Smooth muscle cell (in vitro differentiated cells): ENCODE data around the gene SPIB. TPM values are rescaled to one million over a fixed set of nuclear protein-coding genes. Genes with fewer than 3 reads are reported as not detected.

Source experiments
- DNase-seq: peaks from one replicate; lab custom pipeline; 2025; ENCODE audit not compliant: unreplicated experiment; lab: John Stamatoyannopoulos, UW
- H2AFZ ChIP-seq: fragments of 200-600 bp; sonication (generic); 2 replicates; pipeline ENCODE4 v1.6.0; 2016; ENCODE audit warnings: antibody characterized with exemption, low read depth, mild to moderate bottlenecking
- H3F3A ChIP-seq: fragments of 200-600 bp; sonication (generic); 2 replicates; pipeline ENCODE4 v1.6.0; 2017; ENCODE audit warnings: antibody characterized with exemption, low read depth
- H3K27ac ChIP-seq: fragments of 200-600 bp; sonication (generic); 2 replicates; pipeline ENCODE4 v1.5.1; 2016; ENCODE audit warnings: low read depth, mild to moderate bottlenecking
- H3K27me3 ChIP-seq: fragments of 200-600 bp; sonication (generic); 2 replicates; pipeline ENCODE4 v1.6.1; 2016; ENCODE audit warnings: low read depth, mild to moderate bottlenecking
- H3K36me3 ChIP-seq: fragments of 200-600 bp; sonication (generic); 2 replicates; pipeline ENCODE4 v1.5.1; 2016; ENCODE audit warnings: low read depth
- H3K4me1 ChIP-seq: fragments of 200-600 bp; sonication (generic); 2 replicates; pipeline ENCODE4 v1.5.1; 2016; ENCODE audit warnings: low read depth
- H3K4me2 ChIP-seq: fragments of 200-600 bp; sonication (generic); 2 replicates; pipeline ENCODE4 v1.6.0; 2016; ENCODE audit warnings: mild to moderate bottlenecking
- H3K4me3 ChIP-seq: fragments of 200-600 bp; sonication (generic); 2 replicates; pipeline ENCODE4 v1.5.1; 2016; ENCODE audit warnings: mild to moderate bottlenecking
- H3K79me2 ChIP-seq: fragments of 200-600 bp; sonication (generic); 2 replicates; pipeline ENCODE4 v1.6.0; 2016; ENCODE audit warnings: low read depth, mild to moderate bottlenecking
- H3K9ac ChIP-seq: fragments of 200-600 bp; sonication (generic); 2 replicates; pipeline ENCODE4 v1.6.0; 2016; ENCODE audit warnings: low read depth
- H3K9me3 ChIP-seq: fragments of 200-600 bp; sonication (generic); replicated peaks from 2 replicates; pipeline ENCODE4 v1.5.1; 2016; ENCODE audit warnings: low read depth
- H4K20me1 ChIP-seq: fragments of 200-600 bp; sonication (generic); 2 replicates; pipeline ENCODE4 v1.6.0; 2016; ENCODE audit warnings: low read depth
- CTCF ChIP-seq: fragments of 200-600 bp; sonication (generic); IDR thresholded peaks from 2 replicates; pipeline ENCODE4 v1.5.1; 2017; ENCODE audit warnings: borderline replicate concordance, mild to moderate bottlenecking, antibody characterized with exemption; ENCODE audit not compliant: insufficient read depth, poor library complexity, severe bottlenecking
- WGBS: methylation state at CpG from one replicate; pipeline ENCODE4 v1.1.7; 2016; ENCODE audit warnings: low lambda C conversion rate; 5-methylcytosine and 5-hydroxymethylcytosine counted together
- polyA plus RNA-seq: library from polyadenylated mRNA; unstranded; fragments of >200 nt; fragmentation: Nextera tagmentation; extraction: Ambion mirVana; gene quantifications from 2 replicates; pipeline ENCODE4 v1.2.1, GENCODE V29; 2016
- total RNA-seq: library from RNA; depleted of rRNA; stranded (reverse); fragments of >200 nt; gene quantifications from 2 replicates; pipeline ENCODE4 v1.2.3, GENCODE V29; 2014

The SPIB gene
- total and polyA plus RNA-seq, 2 experiments from 2014 or later = not detected

GRCh38 chr19:50422397-50423278 lies 3.9 kb downstream of the SPIB start:
- H3K4me2 ChIP-seq = no peak overlapping the region
- H3K27ac ChIP-seq = no peak overlapping the region
- H2AFZ ChIP-seq = no peak overlapping the region
- 93% methylated on average over 16 of the region's 18 CpGs for WGBS
- DNase-seq = no peak
- H4K20me1 ChIP-seq = no peaks in the 10 kb centered on the region
- no peaks in the 10 kb centered on the region for H3K9me3 ChIP-seq
- no peaks in the 10 kb centered on the region for H3F3A ChIP-seq
- no peaks in the 10 kb centered on the region for H3K79me2 ChIP-seq
- H3K4me3 ChIP-seq = no peak overlapping the region
- H3K36me3 ChIP-seq = no peaks in the 10 kb centered on the region
- peaks cover 28% of the 10 kb centered on the region for H3K27me3 ChIP-seq
- H3K9ac ChIP-seq = no peak overlapping the region
- H3K4me1 ChIP-seq = peaks cover 7% of the 10 kb centered on the region
- no peak for TF ChIP-seq CTCF

- no peak overlapping the region for H3K27ac ChIP-seq
Measured at GRCh38 chr19:50423279-50424113, 4.8 kb downstream of the SPIB start.

GRCh38 chr19:50425581-50425980 lies 6.8 kb downstream of the SPIB start:
- Histone ChIP-seq H3K27me3 (no peaks in the 10 kb centered on the region), H3K4me3 (no peak overlapping the region), H3K4me1 (no peaks in the 10 kb centered on the region), H3K27ac (no peak overlapping the region), H3K9me3 (no peaks in the 10 kb centered on the region), H3F3A (no peaks in the 10 kb centered on the region), H3K4me2 (no peak overlapping the region), H4K20me1 (no peaks in the 10 kb centered on the region), H3K36me3 (no peaks in the 10 kb centered on the region), H2AFZ (no peak overlapping the region), H3K9ac (no peak overlapping the region), H3K79me2 (no peaks in the 10 kb centered on the region)
- WGBS = 84% methylated on average over 7 of the region's 7 CpGs
- TF ChIP-seq CTCF = no peak
- no peak for DNase-seq

More at GRCh38 chr19:50423279-50424113, 4.8 kb downstream of the SPIB start:
- Histone ChIP-seq H2AFZ (no peak overlapping the region), H3K4me1 (peaks cover 7% of the 10 kb centered on the region), H4K20me1 (no peaks in the 10 kb centered on the region), H3K36me3 (no peaks in the 10 kb centered on the region), H3K79me2 (no peaks in the 10 kb centered on the region), H3F3A (no peaks in the 10 kb centered on the region), H3K4me2 (no peak overlapping the region), H3K9ac (no peak overlapping the region), H3K9me3 (no peaks in the 10 kb centered on the region), H3K27me3 (peaks cover 20% of the 10 kb centered on the region), H3K4me3 (no peak overlapping the region)
- no peak for DNase-seq
- no peak for TF ChIP-seq CTCF
- 92% methylated on average over 22 of the region's 22 CpGs for WGBS
